ENCODE data around the gene ZNF100. TPM values are rescaled to one million over a fixed set of nuclear protein-coding genes. Genes with fewer than 3 reads are reported as not detected.
"Not testable (repeated sequence)": the region's sequence is repeated elsewhere in the genome, so short reads cannot be mapped to it uniquely, and the experiment has no call there.

The ZNF100 gene
- total RNA-seq, 4 donors from 2014 or later = 0.95 to 3.0 (median 2.0) TPM

DNA sequence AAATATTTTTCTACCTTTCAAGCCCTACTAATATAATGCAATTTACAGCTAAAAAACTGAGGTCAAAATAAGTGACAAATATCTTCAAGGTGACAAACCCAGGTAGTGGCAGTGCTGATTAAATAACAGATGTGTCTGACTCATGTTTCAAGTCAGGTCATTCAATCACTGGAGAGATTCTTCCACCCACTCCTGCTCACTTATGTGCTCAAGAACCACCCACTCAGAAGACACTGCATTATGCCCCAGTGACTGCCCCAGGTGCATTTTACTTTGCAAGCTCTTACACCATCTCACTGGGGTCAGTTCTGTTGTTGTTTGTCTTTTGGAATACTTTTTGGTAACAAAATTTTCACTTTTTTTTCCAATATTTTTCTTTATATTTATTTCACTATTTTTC, 2.2 kb downstream of the ZNF100 start:
- peaks cover 0 to 44% (median 3%) of the 10 kb centered on the region in 3 donors for H3K36me3 ChIP-seq
- intact Hi-C loops (cut with DNase I) = no loop called here

DNA sequence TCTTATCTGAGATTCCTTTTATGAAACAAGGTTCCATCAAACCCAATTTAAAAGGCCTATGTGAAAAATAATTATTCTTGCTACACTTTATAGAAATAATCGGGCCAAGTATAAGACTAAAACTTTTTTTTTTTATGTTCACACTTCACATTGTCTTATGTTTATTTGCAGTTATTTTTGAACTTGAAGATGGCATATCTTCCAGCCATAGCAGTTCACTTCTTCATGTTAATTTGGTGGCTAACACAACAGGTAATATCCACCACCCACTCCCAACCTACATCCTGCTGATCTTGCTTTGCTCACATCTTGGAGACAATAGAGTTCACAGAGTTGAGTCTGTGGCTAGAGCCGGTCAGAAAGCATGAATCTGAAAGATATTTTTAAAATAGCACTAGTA, 5.8 kb downstream of the ZNF100 start:
- 42 to 50% methylated on average over 2 of the region's 2 CpGs for WGBS, 2 donors
- H3K9me3 ChIP-seq; intact Hi-C loops (cut with DNase I); H3K4me3 ChIP-seq; DNase-seq; H3K27ac ChIP-seq; H3K27me3 ChIP-seq; H3K4me1 ChIP-seq: not testable (repeated sequence)
- H3K36me3 ChIP-seq = peaks cover 3 to 78% (median 8%) of the 10 kb centered on the region in 3 donors

More for the DNA sequence above, 2.2 kb downstream of the ZNF100 start:
- H3K9me3 ChIP-seq = no peaks in the 10 kb centered on the region
- no peak overlapping the region for H3K27ac ChIP-seq
- no peak for DNase-seq
- no peak overlapping the region for H3K4me3 ChIP-seq
- TF ChIP-seq, protein P1, sequence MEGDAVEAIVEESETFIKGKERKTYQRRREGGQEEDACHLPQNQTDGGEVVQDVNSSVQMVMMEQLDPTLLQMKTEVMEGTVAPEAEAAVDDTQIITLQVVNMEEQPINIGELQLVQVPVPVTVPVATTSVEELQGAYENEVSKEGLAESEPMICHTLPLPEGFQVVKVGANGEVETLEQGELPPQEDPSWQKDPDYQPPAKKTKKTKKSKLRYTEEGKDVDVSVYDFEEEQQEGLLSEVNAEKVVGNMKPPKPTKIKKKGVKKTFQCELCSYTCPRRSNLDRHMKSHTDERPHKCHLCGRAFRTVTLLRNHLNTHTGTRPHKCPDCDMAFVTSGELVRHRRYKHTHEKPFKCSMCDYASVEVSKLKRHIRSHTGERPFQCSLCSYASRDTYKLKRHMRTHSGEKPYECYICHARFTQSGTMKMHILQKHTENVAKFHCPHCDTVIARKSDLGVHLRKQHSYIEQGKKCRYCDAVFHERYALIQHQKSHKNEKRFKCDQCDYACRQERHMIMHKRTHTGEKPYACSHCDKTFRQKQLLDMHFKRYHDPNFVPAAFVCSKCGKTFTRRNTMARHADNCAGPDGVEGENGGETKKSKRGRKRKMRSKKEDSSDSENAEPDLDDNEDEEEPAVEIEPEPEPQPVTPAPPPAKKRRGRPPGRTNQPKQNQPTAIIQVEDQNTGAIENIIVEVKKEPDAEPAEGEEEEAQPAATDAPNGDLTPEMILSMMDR (IDR thresholded peaks at IDR 0.05) = no peak
- no peak for TF ChIP-seq POLR2A (IDR thresholded peaks at IDR 0.05)
- no peaks in the 10 kb centered on the region for H3K27me3 ChIP-seq
- H3K4me1 ChIP-seq = peaks cover 0 to 18% (median 0%) of the 10 kb centered on the region in 3 donors

GRCh38 chr19:21758296-21758695, 9.1 kb downstream of the ZNF100 start:
- intact Hi-C loops (cut with DNase I) = no loop called here
- no peak for DNase-seq
- H3K9me3 ChIP-seq = peaks cover 0 to 21% (median 0%) of the 10 kb centered on the region in 3 donors
- no peaks in the 10 kb centered on the region for H3K4me1 ChIP-seq
- no peak overlapping the region for H3K27ac ChIP-seq
- TF ChIP-seq POLR2A (IDR thresholded peaks at IDR 0.05) = no peak
- TF ChIP-seq, protein P1 (IDR thresholded peaks at IDR 0.05) = no peak
- H3K36me3 ChIP-seq = peaks cover 4 to 85% (median 8%) of the 10 kb centered on the region in 3 donors
- 88 to 95% methylated on average over 3 of the region's 3 CpGs for WGBS, 2 donors
- no peak overlapping the region for H3K4me3 ChIP-seq
- no peaks in the 10 kb centered on the region for H3K27me3 ChIP-seq

DNA sequence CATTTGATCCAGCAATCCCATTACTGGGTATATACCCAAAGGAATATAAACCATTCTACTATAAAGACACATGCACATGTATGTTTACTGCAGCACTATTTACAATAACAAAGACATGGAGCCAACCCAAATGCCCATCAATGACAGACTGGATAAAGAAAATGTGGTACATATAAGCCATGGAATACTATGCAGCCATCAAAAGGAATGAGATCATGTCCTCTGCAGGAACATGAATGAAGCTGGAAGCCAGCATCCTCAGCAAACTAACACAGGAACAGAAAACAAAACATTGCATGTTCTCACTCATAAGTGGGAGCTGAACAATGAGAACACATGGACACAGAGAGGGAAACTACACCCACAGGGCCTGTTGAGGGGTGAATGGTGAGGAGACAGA, 11.8 kb downstream of the ZNF100 start:
- H3K4me1 ChIP-seq; intact Hi-C loops (cut with DNase I); DNase-seq; H3K27me3 ChIP-seq; H3K27ac ChIP-seq; H3K4me3 ChIP-seq: not testable (repeated sequence)
- H3K9me3 ChIP-seq = peaks cover 0 to 41% (median 0%) of the 10 kb centered on the region in 3 donors
- peaks cover 13 to 86% (median 17%) of the 10 kb centered on the region in 3 donors for H3K36me3 ChIP-seq

- 86 to 90% methylated on average over 3 of the region's 3 CpGs for WGBS, 2 donors
- no peak overlapping the region for H3K4me3 ChIP-seq
- DNase-seq = no peak
- TF ChIP-seq POLR2A (IDR thresholded peaks at IDR 0.05) = no peak
- TF ChIP-seq, protein P1 (IDR thresholded peaks at IDR 0.05) = no peak
- H3K9me3 ChIP-seq = peaks cover 0 to 53% (median 0%) of the 10 kb centered on the region in 3 donors
- no peak overlapping the region for H3K27ac ChIP-seq
- intact Hi-C loops (cut with DNase I) = no loop called here
- H3K27me3 ChIP-seq = no peaks in the 10 kb centered on the region
- peaks cover 9 to 84% (median 19%) of the 10 kb centered on the region in 3 donors for H3K36me3 ChIP-seq
- no peaks in the 10 kb centered on the region for H3K4me1 ChIP-seq
Measured at GRCh38 chr19:21751384-21751783, 16.0 kb downstream of the ZNF100 start.

- no peak for DNase-seq
- intact Hi-C loops (cut with DNase I) = no loop called here
- peaks cover 0 to 49% (median 0%) of the 10 kb centered on the region in 3 donors for H3K9me3 ChIP-seq
- no peaks in the 10 kb centered on the region for H3K27me3 ChIP-seq
- H3K36me3 ChIP-seq = peaks cover 9 to 86% (median 19%) of the 10 kb centered on the region in 3 donors
- no peaks in the 10 kb centered on the region for H3K4me1 ChIP-seq
- H3K4me3 ChIP-seq = no peak overlapping the region
- TF ChIP-seq, protein P1 (IDR thresholded peaks at IDR 0.05) = no peak
- TF ChIP-seq POLR2A (IDR thresholded peaks at IDR 0.05) = no peak
- WGBS, 2 donors = 95 to 100% methylated on average over 3 to 32 of the region's 40 CpGs
- no peak overlapping the region for H3K27ac ChIP-seq
Measured at GRCh38 chr19:21750586-21751128, 16.7 kb downstream of the ZNF100 start.
